Cerebellar nuclear complex (tissue), 1 donor: ENCODE data around the gene ADARB2.
A peak's percentile ranks its signal among the peaks of the same experiment; 100 is the strongest.

Source experiments
- DNase-seq, 2 experiments: peaks; one replicate each; lab custom pipeline; 2025; lab: John Stamatoyannopoulos, UW

Gene ADARB2

DNA sequence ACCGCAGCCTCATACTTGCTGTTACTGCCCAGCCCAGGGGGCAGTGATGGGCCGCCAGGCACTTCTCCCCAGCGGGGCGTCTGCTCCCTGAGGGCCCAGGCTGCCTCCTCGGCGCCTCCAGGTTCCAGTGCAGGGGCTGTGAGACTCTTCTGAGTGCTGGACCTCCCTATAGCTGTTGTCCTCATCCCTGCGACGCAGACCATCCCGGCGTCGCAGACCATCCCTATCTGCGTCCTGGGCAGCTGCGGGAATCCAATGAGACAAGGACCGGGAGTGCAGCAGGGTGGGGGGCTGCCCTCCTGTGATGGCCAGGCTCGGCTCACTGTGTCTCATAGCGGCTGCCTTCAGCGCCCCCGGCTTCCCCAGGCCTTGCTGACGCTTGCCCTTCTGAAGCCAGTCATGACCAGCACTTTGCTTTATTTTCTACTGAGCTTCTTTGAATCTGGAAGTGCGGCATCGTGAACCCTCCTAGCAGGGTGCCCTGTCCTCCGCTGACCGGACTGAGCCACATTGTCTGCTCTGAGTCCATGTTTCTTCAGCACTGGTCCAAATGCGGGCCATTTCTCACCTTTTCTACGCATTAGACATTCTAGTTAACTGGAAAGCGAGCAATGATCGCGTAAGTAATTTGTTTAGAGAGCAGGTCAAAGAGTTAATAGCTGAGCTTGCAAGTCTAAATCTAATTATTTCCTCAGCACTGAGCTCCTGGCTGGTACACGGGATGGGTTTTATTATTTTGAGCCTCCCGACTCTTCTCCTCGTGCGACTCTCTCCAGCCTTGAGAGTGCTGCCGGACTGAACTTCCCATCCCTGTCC lies 341.6 kb downstream of the ADARB2 start:
- DNase-seq: no peak

DNA sequence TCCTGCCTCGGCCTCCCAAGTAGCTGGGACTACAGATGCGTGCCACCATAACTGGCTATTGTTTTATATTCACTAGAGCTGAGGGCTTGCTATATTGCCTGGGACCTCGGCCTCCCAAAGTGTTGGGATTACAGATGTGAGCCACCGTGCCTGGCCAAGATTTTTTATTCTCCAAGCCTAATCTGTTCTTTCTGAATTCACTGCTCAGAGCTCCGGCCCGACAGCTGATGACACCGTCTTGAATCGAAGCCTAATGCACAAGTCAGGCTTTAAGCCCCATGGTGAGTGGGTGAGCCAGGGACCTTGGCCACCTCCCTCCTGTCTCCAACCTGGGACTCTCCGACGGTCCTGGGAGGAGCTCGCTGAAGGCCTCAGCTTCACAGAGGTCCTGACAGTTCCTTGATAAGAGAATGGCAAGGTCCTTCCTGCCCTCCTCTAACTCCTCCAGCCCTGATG lies 342.3 kb downstream of the ADARB2 start:
- DNase-seq: no peak

DNA sequence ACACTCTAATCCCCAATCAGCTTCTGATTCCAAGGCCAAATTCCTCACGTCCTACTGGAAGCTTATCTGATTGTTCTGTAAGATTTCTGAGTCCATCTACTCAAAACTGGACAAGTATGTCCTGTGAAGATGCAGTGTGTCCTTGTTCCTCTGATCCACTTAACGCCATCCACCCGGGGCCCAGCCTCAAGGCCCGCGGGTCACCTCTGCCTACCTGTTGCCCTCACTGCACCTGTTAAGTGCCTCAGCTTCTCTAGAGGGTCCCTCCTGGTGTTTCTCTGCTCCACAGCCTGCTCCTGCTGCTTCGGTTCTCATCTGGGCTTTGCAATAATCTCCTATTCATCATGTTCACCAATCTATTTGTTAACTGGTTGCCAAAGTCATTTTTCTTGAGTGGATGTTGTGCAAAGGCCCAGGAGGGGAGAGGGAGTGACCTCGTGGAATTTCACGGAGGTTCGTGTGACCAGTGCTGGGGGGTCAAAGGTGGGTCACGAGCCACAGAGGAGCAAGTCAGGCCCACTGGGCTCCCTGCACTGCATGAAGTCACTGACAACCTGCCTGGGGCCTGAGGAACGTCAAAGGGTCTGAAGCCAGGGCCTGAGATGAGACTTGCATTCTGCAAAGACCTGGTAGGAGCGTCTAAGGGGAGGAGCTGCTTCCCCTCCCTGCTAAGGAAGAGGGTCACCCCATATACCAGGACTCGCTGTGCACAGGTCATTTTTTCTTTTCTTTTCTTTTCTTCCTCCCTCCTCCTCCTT lies 343.0 kb downstream of the ADARB2 start:
- no peak for DNase-seq

DNA sequence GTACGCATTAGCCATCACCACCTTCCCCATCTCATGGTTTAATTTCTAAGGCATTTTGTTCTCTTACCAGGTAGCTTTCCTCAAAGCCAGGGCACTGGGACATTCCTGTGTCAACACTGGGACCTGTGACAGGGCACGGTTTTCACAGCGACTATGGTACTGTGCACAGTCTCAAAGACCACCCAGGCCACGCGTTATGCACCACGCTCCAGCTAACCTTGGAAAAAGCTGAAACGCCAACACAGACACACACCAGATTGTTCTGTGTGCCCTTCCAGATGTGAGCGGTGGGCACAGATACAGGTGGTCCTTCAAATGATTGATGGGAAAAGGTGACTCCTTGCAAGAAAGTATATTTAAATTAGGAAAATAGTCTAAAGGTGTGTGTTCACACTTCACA lies 343.8 kb downstream of the ADARB2 start:
- DNase-seq: no peak

DNA sequence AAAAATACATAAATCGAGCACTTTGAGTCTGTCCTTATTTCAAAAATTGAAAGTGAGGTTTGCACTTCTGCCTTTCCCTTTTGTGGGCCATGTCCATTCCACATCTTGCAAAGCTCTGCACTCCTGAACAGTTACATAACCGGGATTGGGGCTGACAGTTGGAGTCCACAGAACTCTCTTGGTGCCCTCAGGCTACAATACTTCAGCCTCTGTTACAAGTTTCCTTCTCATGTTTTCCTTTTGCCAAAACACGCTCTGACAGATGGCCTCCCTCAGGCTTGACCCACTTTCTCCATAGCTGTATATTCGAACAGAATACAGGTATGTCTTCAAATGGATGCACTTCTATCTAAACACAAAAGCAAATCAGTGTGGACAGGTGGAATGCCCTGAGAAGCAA lies 345.2 kb downstream of the ADARB2 start:
- DNase-seq: peak in 1 of 2 experiments; percentile 3

DNA sequence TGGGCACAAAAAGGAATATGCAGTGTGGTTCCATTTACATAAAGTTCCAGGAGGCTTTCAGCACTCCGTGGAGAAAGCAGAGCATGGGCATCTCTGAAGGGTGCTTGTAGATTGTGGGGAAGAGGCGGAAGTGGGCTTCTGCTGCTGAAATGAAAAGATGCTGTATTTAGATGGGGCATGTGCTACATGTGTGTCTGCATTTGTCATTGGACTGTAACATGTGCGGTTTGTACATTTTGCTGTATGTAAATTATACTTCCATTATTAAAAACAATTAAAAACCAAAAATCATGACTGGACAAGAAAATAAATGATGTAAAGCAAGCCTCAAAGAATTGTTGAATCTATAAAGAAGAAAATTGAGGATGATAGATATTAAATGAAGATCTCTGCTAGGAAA lies 347.1 kb downstream of the ADARB2 start:
- DNase-seq: no peak

DNA sequence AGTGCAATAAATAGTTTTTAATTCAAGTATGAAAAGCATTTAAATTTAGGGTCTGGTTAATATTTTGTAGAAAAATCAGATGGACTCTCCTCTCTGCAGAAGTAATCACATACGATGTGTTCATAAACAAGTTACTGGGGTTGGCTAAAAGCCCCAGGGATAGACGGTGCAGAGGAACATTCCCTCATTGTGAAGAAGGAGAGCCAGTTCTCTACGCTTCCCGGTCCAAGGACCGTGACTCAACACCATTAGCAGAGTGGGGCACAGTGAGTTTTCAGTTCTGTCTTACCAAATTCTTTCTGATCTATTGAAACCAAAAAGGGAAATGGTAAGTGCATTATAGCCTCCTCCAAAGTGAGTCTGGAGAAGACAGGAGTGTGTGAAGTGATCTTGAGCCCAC lies 353.3 kb downstream of the ADARB2 start:
- no peak for DNase-seq

DNA sequence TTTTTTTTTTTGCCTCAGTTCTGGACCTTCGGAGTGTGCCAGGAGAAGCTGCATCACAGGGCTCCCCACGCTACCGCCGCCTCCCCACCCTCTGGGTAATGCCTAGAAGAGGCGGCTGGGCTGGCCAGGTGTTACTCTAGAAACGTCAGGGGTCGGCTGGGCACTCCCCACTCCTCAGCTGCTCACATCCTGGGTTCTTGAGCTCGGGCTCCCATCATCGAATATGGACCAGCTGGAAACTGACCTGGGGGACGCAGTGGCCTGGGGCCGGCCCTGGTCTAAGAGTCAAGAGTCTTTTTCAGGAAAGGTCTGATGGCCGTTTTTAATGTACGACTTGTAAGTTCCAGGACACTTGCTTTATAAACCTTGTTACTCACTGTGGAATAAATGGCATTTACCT lies 354.6 kb downstream of the ADARB2 start:
- DNase-seq: no peak

DNA sequence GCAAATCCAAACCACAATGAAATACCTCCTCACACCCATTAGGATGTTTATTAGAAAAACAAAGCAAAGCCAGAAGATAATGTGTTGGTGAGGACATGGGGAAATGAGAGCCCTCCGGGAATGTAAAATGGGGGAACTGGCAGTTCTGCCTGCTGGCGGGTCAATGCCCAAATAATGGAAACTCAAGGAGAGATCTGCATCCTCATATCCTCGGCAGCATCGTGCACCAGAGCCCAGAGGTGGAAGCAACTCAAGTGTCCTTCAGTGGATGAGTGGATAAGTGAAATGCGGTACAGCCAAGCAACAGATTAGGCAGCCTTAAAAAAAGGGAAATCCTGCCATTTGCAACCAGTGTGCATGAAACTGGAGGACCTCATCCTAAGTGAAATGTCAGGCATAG lies 356.0 kb downstream of the ADARB2 start:
- no peak for DNase-seq

DNA sequence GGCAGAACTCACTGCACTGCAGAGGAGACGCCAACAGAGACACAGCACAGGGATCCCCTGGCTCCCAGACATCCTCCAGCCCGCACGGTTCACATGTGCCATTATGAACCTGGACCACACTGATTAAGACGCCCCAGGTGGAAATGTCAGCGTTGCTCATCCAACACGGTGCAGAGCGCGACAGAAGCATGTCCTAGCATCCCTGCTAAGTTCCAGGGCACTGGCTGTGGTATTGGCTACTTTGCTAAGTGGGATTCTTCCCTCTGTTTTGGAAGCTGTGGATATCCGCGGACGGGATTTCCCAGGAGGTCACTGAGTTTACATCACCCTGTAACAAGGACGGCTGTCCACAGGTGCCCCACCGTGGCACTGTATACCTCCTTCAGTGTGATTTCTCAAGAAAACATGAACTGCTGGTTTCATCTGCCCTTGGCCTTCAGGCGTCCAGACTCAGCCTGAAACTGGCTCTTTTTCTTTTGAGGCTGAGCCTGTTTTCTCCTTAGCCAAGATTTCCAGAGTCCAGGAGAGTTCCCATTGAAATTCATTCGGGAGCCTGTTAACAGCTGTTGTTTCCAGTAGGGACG lies 357.1 kb downstream of the ADARB2 start:
- no peak for DNase-seq

DNA sequence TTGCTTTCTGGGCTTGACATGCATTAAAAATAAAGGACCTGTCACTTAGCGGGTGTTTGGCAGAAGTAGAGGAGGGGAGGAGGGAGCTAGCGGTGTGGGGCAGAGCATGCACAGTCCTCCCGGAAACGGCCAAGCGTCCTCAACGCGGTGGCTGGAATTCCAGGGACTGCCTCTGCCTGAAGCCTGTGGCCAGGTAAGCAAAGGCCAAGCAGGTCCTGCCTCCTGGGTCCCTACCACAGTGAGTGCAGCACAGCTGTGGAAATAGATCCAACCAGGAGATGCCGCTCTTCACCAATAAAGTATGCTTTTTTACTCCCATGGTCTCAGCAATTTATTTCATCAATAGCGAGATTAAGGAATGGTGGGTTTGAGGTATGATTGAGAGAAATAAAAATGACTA lies 357.7 kb downstream of the ADARB2 start:
- no peak for DNase-seq

DNA sequence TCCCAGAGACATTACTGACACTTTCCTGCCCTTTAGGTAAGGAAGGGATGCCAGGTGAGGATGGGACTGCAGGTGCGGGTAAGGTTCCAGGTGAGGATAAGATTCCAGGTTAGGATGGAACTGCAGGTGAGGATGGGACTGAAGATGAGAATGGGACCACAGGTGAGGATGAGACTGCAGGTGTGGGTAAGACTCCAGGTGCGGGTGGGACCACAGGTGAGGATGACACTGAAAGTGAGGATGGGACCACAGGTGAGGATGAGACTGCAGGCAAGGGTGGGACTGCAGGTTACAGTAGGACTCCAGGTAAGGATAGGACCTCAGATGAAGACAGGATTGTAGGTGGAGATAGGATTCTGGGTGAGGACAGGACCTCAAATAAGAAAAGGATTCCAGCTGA lies 358.9 kb downstream of the ADARB2 start:
- no peak for DNase-seq

DNA sequence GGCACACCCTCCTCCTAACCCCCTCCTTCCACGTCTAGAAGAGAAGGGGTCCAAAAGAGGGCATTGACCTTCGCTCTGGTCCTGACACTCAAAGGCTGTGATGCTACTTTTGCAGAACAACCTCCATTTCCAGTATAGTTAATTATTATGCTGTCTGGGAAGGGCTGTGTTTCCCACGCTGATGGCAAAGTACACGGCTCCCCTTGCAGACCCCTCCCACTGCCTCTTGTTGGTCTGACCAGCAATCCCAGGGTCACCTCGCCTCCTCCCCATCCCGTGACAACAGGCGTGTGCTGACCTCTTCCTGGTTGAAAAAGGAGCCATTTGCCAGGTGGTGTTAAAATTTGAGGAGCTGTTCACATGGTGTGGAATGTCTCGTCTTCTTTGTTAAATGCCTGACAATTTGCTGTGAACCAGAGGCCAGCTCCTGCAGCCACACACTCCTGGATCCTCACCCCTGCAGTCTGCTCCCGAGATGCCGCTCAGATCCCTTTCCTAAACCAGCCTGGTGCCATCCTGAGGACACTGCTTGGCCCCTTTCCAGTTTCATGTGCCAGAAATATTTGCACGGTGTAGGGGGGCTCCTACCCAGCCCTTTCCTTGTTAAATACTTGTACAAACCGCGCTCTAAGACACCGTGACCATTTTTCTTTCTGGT lies 359.5 kb downstream of the ADARB2 start:
- DNase-seq: no peak

DNA sequence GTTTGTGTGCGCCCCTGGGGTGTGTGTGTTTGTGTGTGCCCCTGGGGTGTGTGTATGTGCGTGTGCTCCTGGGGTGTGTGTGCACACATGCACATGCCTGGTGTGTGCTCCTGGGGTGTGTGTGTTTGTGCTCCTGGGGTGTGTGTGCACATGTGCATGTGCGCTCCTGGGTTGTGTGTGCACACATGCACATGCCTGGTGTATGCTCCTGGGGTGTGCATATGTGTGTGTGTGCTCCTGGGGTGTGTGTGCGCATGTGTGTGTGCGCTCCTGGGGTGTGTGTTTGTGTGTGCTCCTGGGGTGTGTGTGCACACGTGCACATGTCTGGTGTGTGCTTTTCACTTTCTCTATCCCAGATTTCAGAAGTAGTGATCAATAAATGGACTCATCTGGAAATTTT lies 360.1 kb downstream of the ADARB2 start:
- DNase-seq: no peak

DNA sequence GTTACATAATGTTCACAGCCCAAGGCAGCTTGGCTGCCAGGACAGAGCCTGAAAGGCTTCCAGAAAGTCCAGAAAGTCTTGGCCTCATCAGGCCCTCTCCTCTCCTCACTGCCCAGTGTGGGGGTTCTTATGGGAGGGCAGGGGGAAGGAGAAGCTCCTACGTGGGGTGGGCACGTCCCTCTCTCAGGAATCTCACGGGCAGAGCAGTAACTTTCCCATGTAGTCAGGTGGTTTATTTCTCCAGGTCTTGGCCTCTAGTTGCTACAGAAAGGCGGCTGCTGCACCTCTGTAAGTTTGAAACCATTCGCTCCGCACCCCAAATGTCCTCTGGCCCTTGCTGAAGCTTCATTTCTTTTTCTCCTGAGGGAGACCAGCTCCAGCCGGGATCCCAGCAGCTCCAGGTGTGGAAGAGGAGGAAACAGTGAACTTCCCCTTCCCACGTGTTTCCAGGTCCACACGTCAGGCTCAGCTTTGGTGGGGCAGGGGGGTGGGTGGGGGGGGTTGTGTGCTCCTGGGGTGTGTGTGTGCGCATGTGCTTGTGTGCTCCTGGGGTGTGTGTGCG lies 360.9 kb downstream of the ADARB2 start:
- no peak for DNase-seq

DNA sequence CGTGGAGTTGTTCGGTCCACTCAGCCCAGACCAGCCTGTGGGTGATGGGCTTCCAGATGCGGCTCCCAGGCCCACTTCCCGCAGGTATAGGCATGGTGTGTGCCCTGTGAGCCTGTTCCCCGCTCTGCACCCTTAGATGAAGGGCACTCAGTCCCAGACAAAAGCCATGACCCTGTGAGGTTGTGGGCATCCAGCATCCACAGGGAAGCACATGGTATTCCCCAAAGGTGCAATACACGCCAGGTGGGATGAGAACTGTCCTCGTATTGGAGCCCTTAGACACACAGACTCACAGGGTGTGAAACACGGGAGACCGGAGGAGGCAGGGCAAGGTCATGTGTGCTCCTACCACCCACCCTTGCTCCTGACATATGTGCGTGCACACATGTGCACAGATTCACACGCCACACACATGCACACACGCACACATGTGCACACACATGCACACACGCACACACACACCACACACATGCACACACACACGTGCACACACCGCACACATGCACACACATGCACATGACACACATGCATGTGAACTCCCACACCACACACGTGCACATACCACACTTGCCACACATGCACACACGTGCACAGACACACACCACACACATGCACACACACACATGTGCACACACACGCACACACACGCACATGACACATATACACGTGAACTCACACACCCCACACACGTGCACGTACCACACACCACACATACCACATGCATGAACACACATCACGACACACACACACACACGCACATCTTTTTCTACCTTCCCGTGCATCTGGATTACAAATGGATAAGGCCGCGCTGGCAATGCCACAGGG lies 361.8 kb downstream of the ADARB2 start:
- DNase-seq: no peak

DNA sequence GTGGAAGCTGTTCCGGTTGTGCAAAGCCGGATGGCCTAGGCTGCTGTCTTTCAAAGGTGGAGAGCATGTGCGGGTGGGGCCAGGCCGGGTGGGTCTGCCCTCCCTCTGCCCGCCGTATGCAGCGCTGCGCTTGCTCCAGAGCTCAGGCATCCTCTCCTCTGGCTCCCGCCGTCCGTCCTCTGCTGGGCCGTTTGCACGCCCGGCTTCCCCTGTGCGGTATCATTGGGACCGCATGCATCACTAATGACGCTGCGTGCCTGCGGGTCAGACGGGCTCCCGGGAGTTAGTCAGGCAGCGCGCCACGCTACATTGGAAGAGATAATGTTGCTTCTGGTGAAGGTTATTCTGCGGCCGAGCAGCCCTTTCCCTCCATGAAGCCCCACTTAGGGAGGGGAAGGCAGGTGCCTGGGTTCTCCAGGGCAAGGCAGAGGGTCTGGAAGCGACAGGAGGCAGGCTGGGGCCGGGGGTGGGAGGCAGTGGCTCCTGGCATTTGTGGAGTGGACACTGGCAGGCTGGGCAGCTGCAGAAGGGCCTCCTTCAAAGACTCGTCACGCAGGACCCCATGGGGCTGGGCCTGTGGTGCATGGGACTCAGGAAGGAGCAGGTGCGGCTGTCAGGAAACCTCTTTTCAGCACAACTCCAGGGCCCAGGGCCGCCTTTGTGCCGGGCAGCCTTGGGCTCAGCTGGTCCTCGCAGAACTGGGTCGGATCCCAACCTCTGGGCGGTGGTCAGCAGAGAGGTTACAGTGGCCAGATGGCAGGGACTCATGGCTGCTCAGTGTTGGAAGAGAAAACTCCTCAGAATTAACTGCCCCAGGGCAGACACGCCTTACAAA lies 362.6 kb downstream of the ADARB2 start:
- DNase-seq: no peak

DNA sequence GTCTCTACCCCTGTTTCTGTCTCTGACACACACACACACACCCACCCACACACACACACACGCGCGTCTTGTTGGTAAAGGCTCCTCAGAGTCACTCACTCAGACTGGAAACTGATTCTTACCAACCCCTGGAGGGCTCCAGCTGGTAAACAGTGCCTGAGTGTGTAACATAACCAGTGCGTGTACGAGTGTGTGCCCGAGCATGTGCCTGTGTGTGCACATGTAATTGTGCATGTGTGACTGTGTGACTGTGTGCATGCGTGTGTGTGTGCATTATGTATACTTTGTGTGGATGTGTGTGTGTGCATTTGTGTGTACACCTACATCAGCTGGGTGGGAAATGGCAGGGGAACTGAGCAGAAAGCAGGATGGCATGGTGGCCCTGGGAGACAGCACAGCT lies 364.0 kb downstream of the ADARB2 start:
- no peak for DNase-seq

DNA sequence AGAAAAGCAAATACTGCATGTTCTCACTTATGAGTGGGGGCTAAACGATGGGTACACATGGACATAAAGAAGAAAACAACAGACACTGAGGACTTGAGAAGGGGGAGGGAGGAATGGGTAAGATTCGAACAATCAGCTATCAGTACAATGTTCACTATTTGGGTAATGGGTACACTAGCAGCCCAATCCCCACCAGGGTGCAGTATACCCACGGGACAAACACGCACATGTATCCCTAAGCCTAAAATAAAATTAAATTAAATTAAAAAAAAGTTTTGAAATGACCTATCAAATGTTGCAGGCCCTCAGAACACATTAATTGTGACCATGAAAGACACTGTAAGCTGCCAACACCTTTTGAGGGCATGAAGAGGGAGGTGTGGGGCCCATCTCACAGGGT lies 365.1 kb downstream of the ADARB2 start:
- DNase-seq: no peak

DNA sequence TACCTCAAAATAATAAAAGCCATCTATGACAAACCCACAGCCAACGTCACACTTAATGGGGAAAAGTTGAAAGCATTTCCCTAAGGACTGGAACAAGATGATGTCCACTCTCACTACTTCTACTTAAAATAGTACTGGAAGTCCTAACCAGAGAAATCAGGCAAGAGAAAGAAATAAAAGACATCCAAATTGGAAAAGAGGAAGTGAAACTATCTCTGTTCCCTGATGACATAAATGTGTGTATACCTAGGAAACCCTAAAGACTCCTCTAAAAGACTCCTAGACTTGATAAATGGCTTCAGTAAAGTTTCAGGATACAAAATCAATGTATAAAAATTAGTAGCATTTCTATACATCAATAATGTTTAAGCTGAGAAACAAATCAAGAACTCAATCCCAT lies 367.0 kb downstream of the ADARB2 start:
- DNase-seq: no peak
